CD4-positive, CD25-positive, alpha-beta regulatory T cell (primary cell): ENCODE data around the gene PTPN2. TPM values are rescaled to one million over a fixed set of nuclear protein-coding genes. Genes with fewer than 3 reads are reported as not detected.

Source experiments
- ATAC-seq, 2 donors: fragments of 150-1000 bp; cut with Tn5 transposase; one replicate each; pipeline ENCODE4 v1.10.0; 2021; ENCODE audit warnings: low read depth in 2 of 2, moderate number of reproducible peaks in 2 of 2, moderate library complexity in 1 of 2
- DNase-seq, 3 donors: peaks; one replicate each; pipeline versions ENCODE4 v3.0.0 to v3.0.0-alpha.2; 2012 to 2022; ENCODE audit warnings: mixed read lengths in 1 of 3
- H3K27ac ChIP-seq: one replicate; pipeline ENCODE4 v1.7.0; 2013; ENCODE audit warnings: mild to moderate bottlenecking, low read length; ENCODE audit not compliant: insufficient read depth, poor library complexity, severe bottlenecking
- H3K27me3 ChIP-seq: one replicate; pipeline ENCODE4 v1.7.0; 2013; ENCODE audit warnings: low read length; ENCODE audit not compliant: control insufficient read depth, insufficient read depth
- H3K36me3 ChIP-seq: one replicate; pipeline ENCODE4 v1.7.0; 2013; ENCODE audit warnings: mild to moderate bottlenecking, low read length, moderate library complexity; ENCODE audit not compliant: control insufficient read depth, insufficient read depth
- H3K4me1 ChIP-seq: 2 replicates; pipeline ENCODE4 v1.7.0; 2013; ENCODE audit warnings: mild to moderate bottlenecking, low read length; ENCODE audit not compliant: insufficient read depth, control insufficient read depth, poor library complexity, severe bottlenecking
- H3K4me3 ChIP-seq: one replicate; pipeline ENCODE4 v1.7.0; 2013; ENCODE audit warnings: low read depth, mild to moderate bottlenecking, low read length, moderate library complexity
- H3K9me3 ChIP-seq, 2 experiments: 1 replicate in 1 of 2; 2 replicates in 1 of 2; pipeline ENCODE4 v1.7.0; 2013; ENCODE audit warnings: low read length in 2 of 2, mild to moderate bottlenecking in 1 of 2, moderate library complexity in 1 of 2; ENCODE audit not compliant: control insufficient read depth in 2 of 2
- H3K27ac Mint-ChIP-seq, 3 donors: one replicate each; pipeline ENCODE4 v1.8.0; 2020 to 2022; ENCODE audit warnings: mild to moderate bottlenecking in 3 of 3, mixed read lengths in 3 of 3, moderate library complexity in 2 of 3
- H3K27me3 Mint-ChIP-seq: one replicate; pipeline ENCODE4 v1.8.0; 2022; ENCODE audit warnings: mild to moderate bottlenecking, mixed read lengths
- H3K36me3 Mint-ChIP-seq: one replicate; pipeline ENCODE4 v1.8.0; 2020; ENCODE audit warnings: mixed read lengths
- H3K4me1 Mint-ChIP-seq, 4 donors: one replicate each; pipeline ENCODE4 v1.8.0; 2020 to 2022; ENCODE audit warnings: mixed read lengths in 4 of 4, mild to moderate bottlenecking in 1 of 4
- H3K4me3 Mint-ChIP-seq, 4 donors: one replicate each; pipeline ENCODE4 v1.8.0; 2020 to 2022; ENCODE audit warnings: mild to moderate bottlenecking in 4 of 4, mixed read lengths in 4 of 4, moderate library complexity in 3 of 4
- H3K9me3 Mint-ChIP-seq, 7 donors: one replicate each; pipeline ENCODE4 v1.8.0; 2020 to 2022; ENCODE audit warnings: mixed read lengths in 7 of 7, mild to moderate bottlenecking in 3 of 7, moderate library complexity in 2 of 7
- polyA plus RNA-seq, 4 donors: library from polyadenylated mRNA; unstranded; fragments of 300-500 nt; fragmentation: Illumina TruSeq; gene quantifications; one replicate each; pipeline ENCODE4 v1.2.3, GENCODE V29; 2021
- total RNA-seq: library from RNA; stranded (reverse); gene quantifications from one replicate; pipeline ENCODE4 v1.2.3, GENCODE V29; 2022

Gene PTPN2
- total and polyA plus RNA-seq, 5 donors from 2014 or later = 62.3 to 110 (median 94.1) TPM

- no peaks in the 10 kb centered on the region for H3K36me3 ChIP-seq
- peaks cover 24% of the 10 kb centered on the region for H3K4me1 ChIP-seq
- H3K27ac ChIP-seq = no peak overlapping the region
- no peaks in the 10 kb centered on the region for H3K27me3 ChIP-seq
- H3K4me3 Mint-ChIP-seq = peak overlapping the region in 1 of 4 donors; percentile 11
- peaks cover 44 to 73% (median 61%) of the 10 kb centered on the region in 4 donors for H3K4me1 Mint-ChIP-seq
- H3K4me3 ChIP-seq = no peak overlapping the region
- no peaks in the 10 kb centered on the region for H3K9me3 ChIP-seq
- peak overlapping the region; percentile 12 to 85 (median 21) for H3K27ac Mint-ChIP-seq
- DNase-seq = no peak
- peak in 1 of 2 donors; percentile 8 for ATAC-seq
- no peaks in the 10 kb centered on the region for H3K27me3 Mint-ChIP-seq
- H3K36me3 Mint-ChIP-seq = peaks cover 13% of the 10 kb centered on the region
- no peaks in the 10 kb centered on the region for H3K9me3 Mint-ChIP-seq
Observed at GRCh38 chr18:12862874-12863482, 21.1 kb downstream of the PTPN2 start.

DNA sequence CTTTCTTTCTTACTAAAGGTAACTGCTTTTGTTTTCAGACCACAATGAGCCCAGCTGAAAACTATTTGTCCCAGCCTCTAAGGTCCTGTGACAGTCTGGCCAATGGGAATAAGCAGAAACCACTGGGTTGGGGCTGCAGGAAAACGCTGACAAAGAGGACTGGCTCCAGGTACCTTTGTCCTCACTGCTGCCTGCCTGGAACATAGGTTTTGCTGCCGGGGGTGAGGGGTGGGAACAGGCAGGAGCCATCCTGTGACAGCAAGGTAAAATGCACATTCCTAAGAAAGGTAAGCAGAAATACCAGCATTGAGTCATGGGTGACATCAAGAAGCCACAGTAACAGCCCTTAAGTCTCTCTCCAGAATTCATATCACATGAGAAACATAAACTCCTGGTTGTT lies 21.6 kb downstream of the PTPN2 start:
- peaks cover 14% of the 10 kb centered on the region for H3K36me3 Mint-ChIP-seq
- Histone ChIP-seq H3K4me1 (peaks cover 29% of the 10 kb centered on the region), H3K27ac (no peak overlapping the region), H3K36me3 (peaks cover under 1% of the 10 kb centered on the region), H3K4me3 (no peak overlapping the region), H3K27me3 (no peaks in the 10 kb centered on the region), H3K9me3 (no peaks in the 10 kb centered on the region)
- no peak for DNase-seq
- no peak for ATAC-seq
- H3K4me1 Mint-ChIP-seq = peaks cover 48 to 73% (median 61%) of the 10 kb centered on the region in 4 donors
- H3K9me3 Mint-ChIP-seq = no peaks in the 10 kb centered on the region
- no peaks in the 10 kb centered on the region for H3K27me3 Mint-ChIP-seq
- H3K27ac Mint-ChIP-seq = peak overlapping the region in 2 of 3 donors; percentile 67 to 78
- H3K4me3 Mint-ChIP-seq = peak overlapping the region in 1 of 4 donors; percentile 11

DNA sequence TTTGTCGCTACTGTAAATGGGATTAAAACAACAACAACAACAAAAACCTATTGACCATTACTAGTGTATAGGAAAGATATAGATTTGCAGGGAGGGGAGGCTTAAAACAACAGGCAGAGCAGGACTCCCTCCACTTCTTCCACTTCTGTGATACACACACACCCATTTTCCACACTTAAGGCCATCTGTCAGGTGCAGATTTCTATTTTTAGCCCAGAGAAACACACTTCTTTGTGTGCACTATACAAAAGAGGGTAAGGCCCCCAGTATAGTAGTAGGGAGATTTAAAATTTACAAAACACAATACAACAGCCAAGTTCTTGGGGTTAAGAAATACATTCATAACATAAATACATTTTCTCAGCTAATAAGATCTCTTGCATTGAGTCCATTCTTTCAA lies 22.4 kb downstream of the PTPN2 start:
- Mint-ChIP-seq H3K9me3 (no peaks in the 10 kb centered on the region), H3K27me3 (no peaks in the 10 kb centered on the region), H3K4me1 (peaks cover 51 to 78% (median 66%) of the 10 kb centered on the region in 4 donors), H3K4me3 (no peak overlapping the region), H3K27ac (no peak overlapping the region), H3K36me3 (peaks cover 19% of the 10 kb centered on the region)
- DNase-seq (no peak), ATAC-seq (no peak)
- Histone ChIP-seq H3K27ac (no peak overlapping the region), H3K9me3 (no peaks in the 10 kb centered on the region), H3K4me3 (no peak overlapping the region), H3K4me1 (peaks cover 35% of the 10 kb centered on the region), H3K36me3 (peaks cover 6% of the 10 kb centered on the region), H3K27me3 (no peaks in the 10 kb centered on the region)

DNA sequence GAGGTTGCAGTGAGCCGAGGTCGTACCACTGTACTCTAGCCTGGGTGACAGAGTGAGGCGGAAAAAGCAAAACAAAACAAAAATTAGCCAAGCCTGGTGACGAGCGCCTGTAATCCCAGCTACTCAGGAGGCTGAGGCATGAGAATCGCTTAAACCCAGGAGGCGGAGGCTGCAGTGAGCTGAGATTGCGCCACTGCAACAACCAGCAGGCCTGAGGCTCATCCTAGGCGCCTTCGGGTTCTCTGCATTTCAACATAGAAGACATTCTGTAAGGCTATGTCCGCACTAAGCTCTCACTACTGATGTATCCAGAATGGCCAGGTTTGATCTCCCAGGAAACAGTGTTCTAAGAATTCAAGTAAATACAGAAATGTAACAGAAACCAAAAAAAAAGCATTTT lies 23.5 kb downstream of the PTPN2 start:
- no peaks in the 10 kb centered on the region for H3K27me3 ChIP-seq
- no peak overlapping the region for H3K4me3 Mint-ChIP-seq
- DNase-seq = no peak
- ATAC-seq = no peak
- no peaks in the 10 kb centered on the region for H3K9me3 Mint-ChIP-seq
- no peak overlapping the region for H3K27ac Mint-ChIP-seq
- no peaks in the 10 kb centered on the region for H3K9me3 ChIP-seq
- H3K36me3 ChIP-seq = peaks cover 6% of the 10 kb centered on the region
- peaks cover 53 to 82% (median 66%) of the 10 kb centered on the region in 4 donors for H3K4me1 Mint-ChIP-seq
- no peaks in the 10 kb centered on the region for H3K27me3 Mint-ChIP-seq
- no peak overlapping the region for H3K27ac ChIP-seq
- H3K4me1 ChIP-seq = peaks cover 35% of the 10 kb centered on the region
- peaks cover 23% of the 10 kb centered on the region for H3K36me3 Mint-ChIP-seq
- no peak overlapping the region for H3K4me3 ChIP-seq

- H3K27ac ChIP-seq = no peak overlapping the region
- H3K27me3 ChIP-seq = no peaks in the 10 kb centered on the region
- DNase-seq = no peak
- peaks cover 35% of the 10 kb centered on the region for H3K4me1 ChIP-seq
- H3K4me3 Mint-ChIP-seq = peak overlapping the region in 1 of 4 donors; percentile 21
- no peaks in the 10 kb centered on the region for H3K9me3 ChIP-seq
- no peak overlapping the region for H3K27ac Mint-ChIP-seq
- H3K36me3 ChIP-seq = peaks cover 10% of the 10 kb centered on the region
- H3K36me3 Mint-ChIP-seq = peaks cover 35% of the 10 kb centered on the region
- H3K4me1 Mint-ChIP-seq = peaks cover 46 to 77% (median 63%) of the 10 kb centered on the region in 4 donors
- H3K4me3 ChIP-seq = no peak overlapping the region
- H3K27me3 Mint-ChIP-seq = no peaks in the 10 kb centered on the region
- no peaks in the 10 kb centered on the region for H3K9me3 Mint-ChIP-seq
- ATAC-seq = no peak
Observed at GRCh38 chr18:12858991-12859390, 25.0 kb downstream of the PTPN2 start.

- H3K4me1 ChIP-seq = peaks cover 29% of the 10 kb centered on the region
- peak overlapping the region; percentile 43 for H3K4me3 ChIP-seq
- no peaks in the 10 kb centered on the region for H3K9me3 Mint-ChIP-seq
- no peaks in the 10 kb centered on the region for H3K9me3 ChIP-seq
- peaks cover 16% of the 10 kb centered on the region for H3K36me3 ChIP-seq
- peak overlapping the region; percentile 13 to 47 (median 40) for H3K27ac Mint-ChIP-seq
- no peaks in the 10 kb centered on the region for H3K27me3 ChIP-seq
- peak overlapping the region in 2 of 4 donors; percentile 1 to 2 for H3K4me3 Mint-ChIP-seq
- no peak for DNase-seq
- H3K4me1 Mint-ChIP-seq = peaks cover 44 to 72% (median 58%) of the 10 kb centered on the region in 4 donors
- peaks cover 41% of the 10 kb centered on the region for H3K36me3 Mint-ChIP-seq
- no peak for ATAC-seq
- H3K27me3 Mint-ChIP-seq = no peaks in the 10 kb centered on the region
- H3K27ac ChIP-seq = peak overlapping the region; percentile 41
Observed at GRCh38 chr18:12857991-12858544, 26.0 kb downstream of the PTPN2 start.

- Histone ChIP-seq H3K27ac (peak overlapping the region; percentile 41), H3K36me3 (peaks cover 17% of the 10 kb centered on the region), H3K4me1 (peaks cover 22% of the 10 kb centered on the region), H3K4me3 (peak overlapping the region; percentile 43), H3K27me3 (no peaks in the 10 kb centered on the region), H3K9me3 (no peaks in the 10 kb centered on the region)
- Mint-ChIP-seq H3K27ac (peak overlapping the region; percentile 13 to 53 (median 20)), H3K4me1 (peaks cover 44 to 70% (median 55%) of the 10 kb centered on the region in 4 donors), H3K9me3 (no peaks in the 10 kb centered on the region), H3K4me3 (peak overlapping the region in 2 of 4 donors; percentile 28 to 39), H3K27me3 (no peaks in the 10 kb centered on the region), H3K36me3 (peaks cover 45% of the 10 kb centered on the region)
- DNase-seq (peak in 1 of 3 donors; percentile 75), ATAC-seq (peak in 1 of 2 donors; percentile 47)
Observed at GRCh38 chr18:12857215-12857905, 26.7 kb downstream of the PTPN2 start.
